GM21515 (cell line): ENCODE data around the gene AGPAT4.

Experiments used
- ATAC-seq: cut with Tn5 transposase; IDR thresholded peaks from one replicate; pipeline ENCODE4 v1.9.1; 2021; ENCODE audit not compliant: unreplicated experiment

Gene AGPAT4

DNA sequence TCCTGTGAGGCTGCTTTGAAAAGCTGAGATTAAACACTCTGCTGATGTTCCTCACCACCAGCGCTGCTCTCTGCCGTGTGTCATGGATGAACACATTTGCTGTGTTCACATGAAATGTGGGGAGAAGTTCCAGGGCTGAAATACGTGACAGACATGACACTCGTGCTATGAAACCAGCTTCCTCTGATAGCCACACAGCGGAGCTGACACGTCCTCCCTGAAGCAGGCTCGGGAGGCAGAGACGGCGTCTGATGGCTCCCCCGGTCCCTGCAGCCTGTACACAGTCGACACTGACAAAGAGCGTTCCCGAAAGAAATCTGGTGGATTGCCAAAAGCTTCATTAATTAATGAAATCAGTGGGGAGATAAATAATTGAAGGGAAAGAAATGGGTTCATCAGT is 17.5 kb downstream of the AGPAT4 start:
- ATAC-seq: no peak

DNA sequence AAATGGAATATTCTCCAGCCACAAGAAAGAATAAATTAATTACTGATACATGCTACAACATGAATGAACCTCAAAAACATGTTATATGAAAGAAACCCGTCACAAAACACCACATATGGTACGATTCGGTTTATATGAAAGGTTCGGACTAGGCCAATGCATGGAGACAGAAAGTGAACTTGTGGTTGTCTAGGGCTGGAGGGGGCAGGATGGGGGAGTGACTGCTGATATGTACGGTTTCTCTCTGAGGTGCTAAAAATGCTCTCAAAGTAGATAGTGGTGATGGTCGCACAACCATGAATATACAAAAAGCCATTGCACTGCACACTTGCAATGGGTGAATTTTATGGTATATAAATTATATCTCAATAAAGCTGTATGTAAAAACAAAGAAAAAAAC is 18.3 kb downstream of the AGPAT4 start:
- ATAC-seq: no peak

DNA sequence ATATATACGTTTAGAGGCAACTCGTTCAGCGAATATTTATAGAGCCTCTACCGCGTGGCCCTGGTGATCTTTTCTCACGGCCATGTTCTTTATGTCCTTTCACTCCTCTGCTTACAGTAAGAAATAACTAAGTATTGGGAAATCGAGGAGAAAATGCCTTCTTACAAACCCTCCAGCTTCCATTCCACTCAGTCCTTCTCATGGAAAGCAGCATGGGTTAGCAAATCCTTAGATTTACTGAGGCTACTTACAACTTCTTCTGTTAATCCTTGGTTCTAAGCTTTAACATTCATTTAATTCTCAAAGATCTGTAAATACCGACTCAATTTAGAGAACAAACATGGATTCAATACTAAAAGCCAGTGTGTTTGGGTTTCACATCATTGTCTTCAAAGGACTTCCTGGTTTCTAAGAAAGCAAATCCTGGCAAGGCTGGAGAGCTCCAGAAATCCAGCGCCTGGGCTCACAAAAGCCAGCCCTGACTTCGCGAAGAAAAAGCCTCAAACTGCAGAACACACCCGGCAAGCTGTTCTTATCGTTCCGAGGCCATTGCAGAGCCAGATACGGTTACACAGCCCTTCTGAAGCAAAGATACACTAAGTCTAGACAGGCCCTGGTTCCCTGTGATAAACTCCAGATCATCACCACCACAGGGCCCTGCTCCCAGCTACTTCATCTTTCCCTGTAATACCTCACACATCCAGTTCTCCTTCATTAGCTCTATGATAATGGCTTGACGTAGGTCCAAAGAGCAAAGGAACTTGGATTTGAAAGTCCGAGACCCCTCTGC is 19.2 kb downstream of the AGPAT4 start:
- no peak for ATAC-seq

DNA sequence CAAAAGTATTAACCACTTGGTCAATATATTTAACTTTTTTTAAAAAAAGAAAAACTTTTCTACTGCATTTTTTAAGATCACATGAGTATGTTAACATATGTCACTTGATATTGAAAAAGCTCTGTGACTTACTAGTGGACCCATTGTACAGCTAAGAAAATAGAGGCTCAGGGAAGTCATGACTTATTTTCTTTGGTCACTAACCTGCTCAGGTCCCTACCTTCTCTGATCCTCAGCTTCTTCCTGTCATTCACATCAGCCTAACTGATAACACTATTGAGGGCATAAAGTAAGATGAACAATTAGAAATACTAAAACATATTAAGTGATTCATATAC is 19.8 kb downstream of the AGPAT4 start:
- no peak for ATAC-seq

DNA sequence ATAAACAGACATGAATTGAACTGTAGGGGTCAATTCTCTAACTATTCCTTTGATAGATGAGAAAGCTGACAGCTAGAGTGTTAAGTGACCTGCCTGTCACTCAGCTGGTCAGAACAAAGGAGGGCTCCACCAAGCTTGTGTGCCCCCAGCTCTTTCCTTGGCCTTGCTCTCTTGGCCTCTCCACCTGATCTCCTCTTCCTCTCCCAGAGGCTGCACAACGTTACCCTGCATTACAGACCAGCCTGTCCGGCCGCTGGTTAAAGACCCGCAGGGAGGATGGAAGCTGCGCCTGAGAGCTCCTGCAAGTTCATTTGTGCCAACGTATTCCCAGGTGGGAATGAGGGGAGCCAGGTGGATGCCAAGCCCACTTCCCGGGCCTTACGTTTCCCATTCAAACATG is 22.5 kb downstream of the AGPAT4 start:
- no peak for ATAC-seq

DNA sequence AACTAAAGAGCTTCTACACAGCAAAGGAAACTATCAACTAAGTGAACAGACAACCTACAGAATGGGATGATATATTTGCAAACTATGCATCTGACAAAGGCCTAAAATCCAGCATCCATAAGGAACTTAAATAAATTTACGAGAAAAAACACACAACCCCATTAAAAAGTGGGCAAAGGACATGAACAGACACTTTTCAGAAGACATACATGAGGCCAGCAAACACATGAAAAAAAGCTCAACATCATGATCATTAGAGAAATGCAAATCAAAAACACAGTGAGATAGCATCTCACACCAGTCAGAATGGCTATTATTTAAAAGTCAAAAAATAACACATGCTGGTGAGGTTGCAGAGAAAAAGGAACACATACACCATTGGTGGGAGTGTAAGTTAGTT is 24.5 kb downstream of the AGPAT4 start:
- ATAC-seq: no peak

DNA sequence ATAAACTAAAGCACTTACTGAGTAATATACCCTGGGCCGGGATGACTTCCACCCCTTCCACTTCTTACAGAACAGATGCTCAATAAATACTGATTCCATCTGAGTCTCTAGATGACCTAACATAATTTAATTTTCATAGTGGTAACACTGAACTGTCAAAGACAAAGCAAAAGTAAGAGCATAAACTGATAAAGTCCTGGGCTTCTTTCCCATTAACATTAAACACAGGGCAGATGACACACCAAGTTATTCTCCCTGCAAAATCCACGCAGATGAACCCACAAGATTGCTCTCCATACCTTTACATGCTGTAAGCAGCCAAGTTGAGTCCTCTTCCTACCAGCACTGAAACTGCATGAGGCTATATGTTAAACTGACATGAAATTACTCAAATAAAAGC is 27.1 kb downstream of the AGPAT4 start:
- ATAC-seq: no peak

DNA sequence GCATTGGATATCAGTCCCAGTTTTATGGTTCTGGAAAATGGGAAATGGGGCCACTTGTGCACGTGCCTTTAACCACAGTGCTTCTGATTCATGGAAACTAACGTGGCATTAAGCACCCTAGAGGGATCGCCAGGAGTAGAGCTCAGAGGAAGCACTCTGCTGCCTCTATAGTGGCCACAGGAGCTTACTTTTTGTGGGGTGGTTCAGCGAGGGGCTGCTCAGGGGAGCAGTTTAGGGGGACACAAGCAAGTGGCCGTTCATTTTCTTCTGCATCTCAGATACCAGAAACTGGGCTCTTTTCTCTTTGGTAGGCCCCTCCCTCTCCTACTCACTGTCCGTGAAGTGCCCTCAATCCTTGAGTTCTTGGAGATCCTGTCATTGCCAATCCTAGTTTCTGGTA is 28.5 kb downstream of the AGPAT4 start:
- ATAC-seq: no peak

DNA sequence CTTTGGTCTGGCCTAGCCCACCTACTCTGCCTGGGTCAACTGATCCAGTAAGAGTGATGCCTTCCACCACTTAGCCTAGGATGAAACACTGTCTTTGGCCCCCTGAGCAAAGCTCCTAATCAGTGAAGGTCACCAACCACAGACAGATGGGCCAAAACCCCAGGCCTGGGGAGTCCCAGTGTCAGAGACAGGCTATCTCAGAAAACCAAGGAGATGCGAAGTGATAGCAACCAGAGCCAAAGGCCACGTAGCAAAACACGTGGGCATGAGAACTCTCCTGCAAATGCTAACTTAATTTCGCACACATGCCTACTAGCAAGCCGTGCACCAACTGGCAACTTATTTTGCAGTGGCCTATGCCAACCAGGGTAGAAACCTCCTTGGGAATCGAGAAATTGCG is 29.1 kb downstream of the AGPAT4 start:
- ATAC-seq: no peak

DNA sequence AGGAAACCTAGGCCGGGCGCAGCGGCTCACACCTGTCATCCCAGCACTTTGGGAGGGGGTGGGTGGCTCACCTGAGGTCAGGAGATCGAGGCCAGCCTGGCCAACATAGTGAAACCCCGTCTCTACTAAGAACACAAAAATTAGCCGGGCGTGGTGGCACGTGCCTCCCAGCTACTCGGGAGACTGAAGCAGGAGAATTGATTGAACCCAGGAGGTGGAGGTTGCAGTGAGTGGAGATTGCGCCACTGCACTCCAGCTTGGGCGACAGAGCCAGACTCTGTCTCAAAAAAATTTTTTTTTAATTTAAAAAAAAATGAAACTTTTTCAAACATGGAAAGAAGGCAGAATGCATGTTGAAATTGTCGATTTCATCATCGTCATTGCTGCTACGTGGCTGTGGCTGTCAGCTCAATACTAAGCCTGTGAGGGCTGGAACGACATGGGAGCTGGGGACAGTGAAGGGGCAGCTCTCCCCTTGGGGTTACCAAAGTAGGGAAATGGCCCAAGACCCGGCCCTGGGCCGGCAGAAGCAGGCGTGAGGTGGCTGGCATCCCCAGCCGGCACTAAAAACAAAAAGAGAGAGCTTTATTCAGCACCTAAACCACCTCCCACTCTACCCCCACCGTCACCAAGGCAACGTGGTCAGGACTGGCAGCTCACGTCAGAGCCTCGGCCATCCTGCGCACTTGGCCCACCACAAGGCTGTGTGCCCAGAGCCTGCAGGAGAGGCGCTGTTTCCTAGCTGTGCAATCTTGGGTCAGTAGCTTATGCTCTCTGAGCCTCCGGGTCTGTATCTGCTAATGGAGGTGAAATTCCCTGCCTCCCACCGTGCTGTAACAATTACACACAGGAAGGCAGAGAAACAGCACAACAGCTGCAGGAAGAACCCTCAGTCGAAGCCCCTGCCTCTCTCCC is 30.8 kb downstream of the AGPAT4 start:
- no peak for ATAC-seq

DNA sequence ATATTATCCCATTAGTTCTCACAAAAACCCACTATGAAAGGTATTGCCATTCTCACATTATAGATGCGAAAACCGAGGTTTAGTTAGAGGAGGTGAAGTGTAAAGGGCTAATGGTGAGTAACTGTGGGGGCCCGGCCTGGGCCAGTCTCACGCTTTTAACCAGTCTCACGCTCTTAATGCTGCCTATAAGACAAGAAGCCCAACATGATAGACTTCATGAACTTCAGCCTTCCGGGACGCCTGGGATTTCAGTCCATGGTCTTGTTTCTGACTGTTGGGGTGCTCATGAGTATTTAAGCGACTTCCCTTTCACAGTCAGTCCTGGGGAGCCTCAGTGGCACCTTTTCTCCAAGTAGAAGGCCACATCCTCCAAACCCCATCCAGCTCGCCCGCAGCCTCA is 31.7 kb downstream of the AGPAT4 start:
- no peak for ATAC-seq

DNA sequence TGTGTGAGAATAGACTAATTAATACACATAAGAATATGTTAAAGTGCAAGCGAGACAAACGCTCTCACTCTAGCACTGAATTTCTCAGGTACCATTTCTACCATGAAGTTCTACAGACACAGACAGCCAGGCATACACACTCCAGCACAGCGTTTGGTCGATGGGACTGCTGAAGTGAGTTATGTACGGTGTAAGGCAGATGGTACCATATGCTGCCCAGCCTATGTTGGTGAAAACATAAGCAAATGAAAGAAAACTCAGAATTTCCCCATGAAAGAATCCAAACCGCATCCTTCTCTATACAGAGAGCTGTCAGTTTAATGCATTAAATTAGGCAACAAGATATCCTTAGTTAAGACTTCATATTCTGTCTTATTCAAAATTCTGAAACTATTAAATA is 34.9 kb downstream of the AGPAT4 start:
- no peak for ATAC-seq

DNA sequence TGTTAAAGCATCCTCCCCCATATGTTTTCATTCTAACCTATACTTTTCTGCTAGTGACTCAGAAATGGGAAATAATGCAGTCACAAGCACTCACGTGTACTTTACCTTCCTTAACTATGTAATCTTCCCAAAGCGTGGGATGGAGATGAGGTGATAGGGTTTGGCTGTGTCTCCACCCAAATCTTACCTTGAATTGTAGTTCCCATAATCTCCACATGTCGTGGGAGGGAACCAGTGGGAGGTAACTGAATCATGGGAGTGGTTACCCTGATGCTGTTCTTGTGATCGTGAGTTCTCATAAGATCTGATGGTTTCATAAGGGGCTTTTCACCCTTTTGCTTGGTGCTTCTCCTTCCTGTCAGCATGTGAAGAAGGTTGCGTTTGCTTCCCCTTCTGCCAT is 35.4 kb downstream of the AGPAT4 start:
- no peak for ATAC-seq

DNA sequence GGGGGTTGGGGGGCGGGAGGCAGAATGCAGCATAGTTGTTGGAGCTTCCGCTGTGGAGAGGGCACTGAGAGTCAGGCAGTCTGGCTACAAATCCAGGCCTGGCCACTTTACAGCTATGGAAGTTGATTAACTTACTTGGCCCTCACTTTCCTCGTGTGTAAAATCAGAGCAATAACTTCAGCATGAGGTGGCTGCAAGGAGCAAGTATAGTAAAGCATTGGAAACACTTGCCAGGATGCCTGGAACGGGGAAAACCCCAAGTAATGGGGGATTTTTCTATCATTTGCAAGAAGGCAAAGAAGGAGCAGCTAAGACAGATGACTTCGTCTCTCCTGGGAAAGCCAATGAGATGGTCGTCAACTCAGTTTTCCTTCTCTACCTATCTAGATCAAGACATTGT is 35.8 kb downstream of the AGPAT4 start:
- ATAC-seq: no peak

DNA sequence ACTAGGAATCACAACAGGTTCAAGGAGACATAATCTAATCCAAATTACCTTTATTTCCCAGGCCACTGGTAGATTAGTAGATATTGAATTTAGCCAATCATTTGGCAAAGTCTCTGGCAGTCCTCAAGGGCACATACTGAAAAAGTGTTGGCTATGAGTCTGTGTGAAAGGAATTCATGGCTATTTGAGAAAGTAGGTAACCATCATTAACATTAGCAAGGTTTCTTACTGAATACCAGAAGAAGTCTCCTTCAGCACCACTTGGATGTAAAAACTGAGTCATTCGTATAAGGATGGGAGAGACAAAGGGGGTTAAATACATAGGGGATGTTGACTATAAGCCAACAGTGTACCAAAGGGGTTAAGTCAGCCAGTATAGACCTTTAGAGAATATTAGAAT is 36.7 kb downstream of the AGPAT4 start:
- no peak for ATAC-seq

DNA sequence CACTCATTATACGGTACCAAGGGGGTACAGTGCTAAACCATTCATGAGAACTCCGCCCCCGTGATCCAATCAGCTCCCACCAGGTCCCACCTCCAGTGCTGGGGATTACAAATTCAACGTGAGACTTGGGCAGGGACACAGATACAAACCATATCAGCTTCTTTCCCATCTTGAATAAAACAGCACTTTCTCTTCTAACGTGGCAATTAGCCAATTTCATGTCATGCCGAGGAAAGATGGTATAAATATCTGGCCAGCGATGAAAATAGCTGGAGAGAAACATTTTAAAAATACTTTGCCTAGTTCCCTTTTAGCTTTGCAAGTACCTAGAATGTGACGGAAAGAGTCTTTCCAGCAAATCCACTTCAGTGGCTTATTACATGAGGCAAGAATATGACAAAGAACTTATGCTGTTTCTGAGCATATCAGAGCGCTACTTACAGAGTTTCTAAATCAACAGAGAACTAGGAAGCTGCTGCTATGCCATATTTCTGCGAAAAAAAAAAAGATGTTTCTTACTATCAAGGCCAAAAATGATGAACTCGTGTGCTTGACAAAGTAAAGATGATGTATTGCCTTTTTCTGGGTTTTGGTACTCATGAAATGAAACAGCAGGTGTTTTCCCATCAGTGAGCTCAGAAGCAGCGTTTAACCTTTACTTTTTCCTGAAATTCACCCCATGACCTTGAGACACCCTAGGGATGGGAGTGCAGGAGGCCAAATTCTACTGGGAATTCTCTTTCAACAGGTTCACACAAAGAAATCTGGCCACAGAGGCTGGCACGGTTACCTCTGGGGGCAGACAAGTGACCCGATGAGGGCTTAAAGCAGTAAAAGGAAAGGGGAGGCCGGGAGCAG is 37.9 kb downstream of the AGPAT4 start:
- ATAC-seq: peak; percentile 69

DNA sequence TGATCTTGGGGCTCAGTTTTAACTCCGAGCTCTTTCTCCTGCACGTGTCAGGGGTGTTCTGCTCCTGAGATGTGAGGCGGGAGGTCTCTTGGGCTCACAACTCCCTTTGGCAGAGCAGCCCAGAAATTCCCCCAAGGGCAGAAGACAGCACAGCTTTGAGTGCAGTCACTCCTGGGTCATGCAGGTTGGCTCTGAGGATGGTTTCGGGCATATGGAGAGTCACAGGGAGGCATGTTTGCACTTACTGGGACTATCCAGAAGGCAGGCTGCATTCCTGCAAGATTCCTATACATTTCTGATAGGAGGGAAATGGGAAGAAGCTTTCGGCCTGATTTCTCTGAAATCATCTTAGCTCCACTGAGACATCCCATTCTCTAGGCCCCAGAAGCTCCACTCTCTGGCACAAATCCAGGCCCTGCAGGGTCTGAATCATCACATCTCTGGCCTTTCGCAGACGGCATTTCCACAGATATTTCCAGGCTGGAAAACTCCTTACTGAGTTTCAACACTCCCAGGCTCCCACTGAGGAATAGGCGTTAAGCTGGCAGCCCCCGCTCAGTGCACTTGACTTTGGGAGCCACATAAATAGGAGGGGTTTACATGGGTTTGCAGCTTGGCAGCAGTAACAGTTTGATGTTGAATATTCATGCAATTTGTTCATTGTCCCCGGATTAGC is 39.7 kb downstream of the AGPAT4 start:
- no peak for ATAC-seq

DNA sequence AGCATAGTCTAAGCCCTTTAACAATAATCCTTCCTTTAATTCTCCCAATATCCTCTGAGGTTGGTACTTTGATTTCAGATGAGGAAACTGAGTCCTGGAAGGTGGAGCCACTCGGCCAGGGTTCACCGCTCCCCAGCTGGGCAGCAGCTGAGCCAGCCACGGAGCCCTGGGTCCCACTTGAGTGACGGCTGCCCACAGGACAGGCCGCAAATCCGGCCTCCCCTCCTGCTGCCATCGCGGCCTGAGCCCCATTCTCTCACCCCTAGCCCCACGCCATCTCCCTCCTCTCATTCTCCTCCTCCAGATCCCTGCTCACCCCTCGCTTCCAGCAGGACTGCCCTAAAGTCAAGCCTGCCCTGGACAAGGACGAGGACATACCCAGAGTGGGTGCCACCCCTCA is 41.4 kb downstream of the AGPAT4 start:
- no peak for ATAC-seq

DNA sequence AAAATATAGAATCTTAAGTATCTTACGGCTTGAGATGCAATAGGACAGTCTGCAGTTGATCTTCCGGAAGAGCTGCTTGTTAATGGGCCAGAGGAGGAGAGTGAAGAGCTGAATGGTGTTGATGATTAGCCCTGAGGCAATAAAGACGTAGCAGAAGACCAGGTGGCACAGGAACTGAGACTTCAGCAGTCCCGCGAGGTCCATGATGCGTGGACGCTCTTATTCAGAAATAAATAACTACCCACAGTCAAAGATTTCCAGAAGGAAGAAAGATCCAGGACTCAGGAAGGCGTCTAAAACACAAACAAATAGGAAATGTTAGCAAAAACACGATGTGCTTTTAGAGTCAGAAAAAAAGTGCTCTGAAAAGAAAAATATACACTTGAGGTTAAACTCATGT is 41.9 kb downstream of the AGPAT4 start:
- no peak for ATAC-seq

DNA sequence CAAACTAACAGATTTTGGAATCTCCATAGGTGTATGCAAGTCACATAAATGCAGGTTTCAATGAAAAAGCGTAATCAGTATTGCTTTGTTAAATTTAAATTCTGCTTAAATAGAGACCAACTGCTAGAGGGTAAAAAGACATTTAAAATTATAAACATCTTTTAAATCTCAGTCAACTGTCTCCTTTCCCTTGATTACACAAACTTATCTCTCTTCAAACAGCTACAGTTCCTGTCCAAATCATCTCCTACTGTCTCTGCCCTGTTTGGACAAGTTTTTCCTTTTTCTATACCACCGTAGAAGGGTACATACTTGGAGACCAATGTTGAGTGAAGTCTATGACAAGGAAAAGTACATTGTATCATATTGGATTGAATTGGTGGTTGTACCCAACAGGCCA is 43.5 kb downstream of the AGPAT4 start:
- no peak for ATAC-seq
